Occipital lobe (tissue), 2 donors: ENCODE measurements around the gene MXRA8. TPM values are rescaled to one million over a fixed set of nuclear protein-coding genes. Genes with fewer than 3 reads are reported as not detected.

ENCODE experiments used
- DNase-seq: peaks from one replicate; lab custom pipeline; 2025; lab: John Stamatoyannopoulos, UW
- total RNA-seq: library from RNA; depleted of rRNA; stranded (reverse); fragments of >200 nt; gene quantifications from one replicate; pipeline ENCODE4 v1.2.3, GENCODE V29; 2014

Gene MXRA8
- total RNA-seq, 1 donor from 2014 or later: 11.5 TPM

GRCh38 chr1:1349256-1350012 is 8.9 kb downstream of the MXRA8 start, which contains the start of gene DVL1:
TSS of gene DVL1 (minus strand) at chr1:1349418. CDS start at chr1:1349065, 353 bp downstream.
- DNase-seq: peak; percentile 63

GRCh38 chr1:1348420-1349255 is 9.7 kb downstream of the MXRA8 start:
- no peak for DNase-seq

- no peak for DNase-seq
Measured at GRCh38 chr1:1347663-1348419, 10.5 kb downstream of the MXRA8 start.

GRCh38 chr1:1347026-1347595 is 11.2 kb downstream of the MXRA8 start:
- no peak for DNase-seq

GRCh38 chr1:1346501-1346890 is 11.9 kb downstream of the MXRA8 start:
- DNase-seq: no peak

- no peak for DNase-seq
Measured at GRCh38 chr1:1345860-1346500, 12.4 kb downstream of the MXRA8 start.

- no peak for DNase-seq
Measured at GRCh38 chr1:1345384-1345783, 13.0 kb downstream of the MXRA8 start.

- no peak for DNase-seq
Measured at GRCh38 chr1:1344655-1345361, 13.5 kb downstream of the MXRA8 start.

- DNase-seq: no peak
Measured at GRCh38 chr1:1343811-1344421, 14.4 kb downstream of the MXRA8 start.

GRCh38 chr1:1342584-1343115 is 15.7 kb downstream of the MXRA8 start:
- no peak for DNase-seq

- DNase-seq: no peak
Measured at GRCh38 chr1:1342061-1342562, 16.2 kb downstream of the MXRA8 start.

- DNase-seq: no peak
Measured at GRCh38 chr1:1341549-1342021, 16.8 kb downstream of the MXRA8 start.

GRCh38 chr1:1340791-1341548 is 17.4 kb downstream of the MXRA8 start:
- DNase-seq: no peak

GRCh38 chr1:1340185-1340584 is 18.2 kb downstream of the MXRA8 start:
- DNase-seq: no peak

- no peak for DNase-seq
Measured at GRCh38 chr1:1338278-1338677, 20.1 kb downstream of the MXRA8 start.

GRCh38 chr1:1337793-1338147 is 20.6 kb downstream of the MXRA8 start:
- no peak for DNase-seq

GRCh38 chr1:1336931-1337792 is 21.2 kb downstream of the MXRA8 start:
- DNase-seq: no peak

- no peak for DNase-seq
Measured at GRCh38 chr1:1336446-1336845, 21.9 kb downstream of the MXRA8 start.
